Fibroblast of lung (primary cell): ENCODE results near the gene SLC2A4RG. TPM values are rescaled to one million over a fixed set of nuclear protein-coding genes. Genes with fewer than 3 reads are reported as not detected.
"Not testable (repeated sequence)": the region's sequence is repeated elsewhere in the genome, so short reads cannot be mapped to it uniquely, and the experiment has no call there.

Experiments
- DNase-seq, 2 donors: peaks; one replicate each; pipeline versions ENCODE4 v3.0.0 to v3.0.0-alpha.2; 2010; ENCODE audit warnings: low read depth in 2 of 2
- H2AFZ ChIP-seq: 2 replicates; pipeline ENCODE4 v1.5.1; 2012; ENCODE audit warnings: low read length, control low read depth, inconsistent platforms
- H3K27ac ChIP-seq: 2 replicates; pipeline ENCODE4 v1.5.1; 2011; ENCODE audit warnings: low read length, control low read depth; ENCODE audit not compliant: insufficient read depth
- H3K27me3 ChIP-seq: 2 replicates; pipeline ENCODE4 v1.5.1; 2011; ENCODE audit warnings: mild to moderate bottlenecking, low read length; ENCODE audit not compliant: control insufficient read depth, insufficient read depth
- H3K36me3 ChIP-seq: 2 replicates; pipeline ENCODE4 v1.5.1; 2011; ENCODE audit warnings: low read length; ENCODE audit not compliant: control insufficient read depth, insufficient read depth
- H3K4me1 ChIP-seq: 2 replicates; pipeline ENCODE4 v1.5.1; 2011; ENCODE audit warnings: low read length; ENCODE audit not compliant: control insufficient read depth, insufficient read depth; ENCODE audit errors: extremely low read depth
- H3K4me2 ChIP-seq: 2 replicates; pipeline ENCODE4 v1.5.1; 2011; ENCODE audit warnings: low read length, control low read depth; ENCODE audit not compliant: insufficient read depth; ENCODE audit errors: extremely low read depth
- H3K4me3 ChIP-seq, 4 experiments: fragments of 200-600 bp in 1 of 4; sonication (generic) in 1 of 4; replicated peaks in 1 of 4; 2 replicates each; pipeline ENCODE4 v1.5.1; 2011 to 2016; ENCODE audit warnings: low read length in 4 of 4, low read depth in 3 of 4, mild to moderate bottlenecking in 3 of 4, control low read depth in 2 of 4, inconsistent platforms in 1 of 4, mixed read lengths in 1 of 4; ENCODE audit not compliant: insufficient read depth in 1 of 4; ENCODE audit errors: control extremely low read depth in 1 of 4
- H3K79me2 ChIP-seq: 2 replicates; pipeline ENCODE4 v1.5.1; 2012; ENCODE audit warnings: mild to moderate bottlenecking, low read length, inconsistent platforms; ENCODE audit not compliant: control insufficient read depth, insufficient read depth
- H3K9ac ChIP-seq: 2 replicates; pipeline ENCODE4 v1.5.1; 2011; ENCODE audit warnings: mild to moderate bottlenecking, low read length, control low read depth; ENCODE audit not compliant: insufficient read depth
- H3K9me3 ChIP-seq: 2 replicates; pipeline ENCODE4 v1.5.1; 2012; ENCODE audit warnings: low read depth, low read length; ENCODE audit not compliant: control insufficient read depth, insufficient read depth
- H4K20me1 ChIP-seq: 2 replicates; pipeline ENCODE4 v1.5.1; 2011; ENCODE audit warnings: low read length; ENCODE audit not compliant: control insufficient read depth, insufficient read depth; ENCODE audit errors: extremely low read depth
- EZH2 ChIP-seq: IDR thresholded peaks from 2 replicates; pipeline ENCODE4 v1.5.1; 2012; ENCODE audit warnings: low read length, control low read depth, mild to moderate bottlenecking; ENCODE audit errors: missing control alignments
- polyA plus RNA-seq, 2 donors: library from polyadenylated mRNA; depleted of rRNA in 1 of 2; stranded (reverse) in 1 of 2; unstranded in 1 of 2; fragments of >200 nt; gene quantifications; 2 replicates each; pipeline ENCODE4 v1.2.1, GENCODE V29; 2011 to 2012; ENCODE audit warnings: missing spikeins in 1 of 2
- total RNA-seq: library from RNA; depleted of rRNA; stranded (reverse); fragments of >200 nt; gene quantifications from 2 replicates; pipeline ENCODE4 v1.2.1, GENCODE V29; 2014
- TF ChIP-seq, protein P1 (sequence below), 2 donors: IDR thresholded peaks in 1 of 2; conservative IDR thresholded peaks in 1 of 2; 1 replicate in 1 of 2; 2 replicates in 1 of 2; pipeline ENCODE4 v1.5.1; 2011 to 2012; ENCODE audit warnings: low read length in 2 of 2, control low read depth in 1 of 2, inconsistent platforms in 1 of 2, low read depth in 1 of 2, mild to moderate bottlenecking in 1 of 2

Gene SLC2A4RG
- total and polyA plus RNA-seq, 2 donors (not counting 1 experiment from before 2014, with no cell fraction given): 17.5 to 30.6 TPM

GRCh38 chr20:63718996-63719395 lies 20.6 kb upstream of the SLC2A4RG start:
- Histone ChIP-seq H2AFZ (no peak overlapping the region), H3K9ac (no peak overlapping the region), H3K27ac (no peak overlapping the region), H3K4me1 (no peaks in the 10 kb centered on the region), H3K4me3 (no peak overlapping the region), H3K36me3 (peaks cover 10% of the 10 kb centered on the region), H3K27me3 (no peaks in the 10 kb centered on the region), H3K4me2 (no peak overlapping the region), H4K20me1 (no peaks in the 10 kb centered on the region), H3K79me2 (peaks cover 26% of the 10 kb centered on the region), H3K9me3 (no peaks in the 10 kb centered on the region)
- TF ChIP-seq, protein P1, sequence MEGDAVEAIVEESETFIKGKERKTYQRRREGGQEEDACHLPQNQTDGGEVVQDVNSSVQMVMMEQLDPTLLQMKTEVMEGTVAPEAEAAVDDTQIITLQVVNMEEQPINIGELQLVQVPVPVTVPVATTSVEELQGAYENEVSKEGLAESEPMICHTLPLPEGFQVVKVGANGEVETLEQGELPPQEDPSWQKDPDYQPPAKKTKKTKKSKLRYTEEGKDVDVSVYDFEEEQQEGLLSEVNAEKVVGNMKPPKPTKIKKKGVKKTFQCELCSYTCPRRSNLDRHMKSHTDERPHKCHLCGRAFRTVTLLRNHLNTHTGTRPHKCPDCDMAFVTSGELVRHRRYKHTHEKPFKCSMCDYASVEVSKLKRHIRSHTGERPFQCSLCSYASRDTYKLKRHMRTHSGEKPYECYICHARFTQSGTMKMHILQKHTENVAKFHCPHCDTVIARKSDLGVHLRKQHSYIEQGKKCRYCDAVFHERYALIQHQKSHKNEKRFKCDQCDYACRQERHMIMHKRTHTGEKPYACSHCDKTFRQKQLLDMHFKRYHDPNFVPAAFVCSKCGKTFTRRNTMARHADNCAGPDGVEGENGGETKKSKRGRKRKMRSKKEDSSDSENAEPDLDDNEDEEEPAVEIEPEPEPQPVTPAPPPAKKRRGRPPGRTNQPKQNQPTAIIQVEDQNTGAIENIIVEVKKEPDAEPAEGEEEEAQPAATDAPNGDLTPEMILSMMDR (conservative IDR thresholded peaks at IDR 0.05 in 1 of 2, IDR thresholded peaks at IDR 0.05 in 1 of 2; ENCODE audit: low read depth in 1 of 2, low read length in 2 of 2): no peak
- no peak for TF ChIP-seq EZH2
- DNase-seq: no peak

DNA sequence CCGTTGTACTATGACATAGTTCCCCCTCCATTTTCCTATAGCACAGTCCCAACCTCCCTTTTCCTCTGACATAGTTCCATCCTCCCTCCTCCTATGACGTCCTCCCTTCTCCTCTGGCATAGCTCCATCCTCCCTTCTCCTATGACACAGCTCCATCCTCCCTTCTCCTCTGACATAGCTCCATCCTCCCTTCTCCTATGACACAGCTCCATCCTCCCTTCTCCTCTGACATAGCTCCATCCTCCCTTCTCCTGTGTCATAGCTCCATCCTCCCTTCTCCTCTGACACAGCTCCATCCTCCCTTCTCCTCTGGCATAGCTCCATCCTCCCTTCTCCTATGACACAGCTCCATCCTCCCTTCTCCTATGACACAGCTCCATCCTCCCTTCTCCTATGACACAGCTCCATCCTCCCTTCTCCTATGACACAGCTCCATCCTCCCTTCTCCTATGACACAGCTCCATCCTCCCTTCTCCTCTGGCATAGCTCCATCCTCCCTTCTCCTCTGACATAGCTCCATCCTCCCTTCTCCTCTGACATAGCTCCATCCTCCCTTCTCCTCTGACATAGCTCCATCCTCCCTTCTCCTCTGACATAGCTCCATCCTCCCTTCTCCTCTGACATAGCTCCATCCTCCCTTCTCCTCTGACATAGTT lies 16.5 kb upstream of the SLC2A4RG start:
- H3K9me3 ChIP-seq, H4K20me1 ChIP-seq, H3K4me3 ChIP-seq, H3K4me2 ChIP-seq, H3K27ac ChIP-seq, H3K36me3 ChIP-seq, H3K27me3 ChIP-seq, H3K4me1 ChIP-seq, H2AFZ ChIP-seq, H3K9ac ChIP-seq: not testable (repeated sequence)
- H3K79me2 ChIP-seq: peaks cover 17% of the 10 kb centered on the region
- DNase-seq: peak in 1 of 2 donors; percentile 16

- H4K20me1 ChIP-seq, H3K4me1 ChIP-seq: not testable (repeated sequence)
- H3K79me2 ChIP-seq: peaks cover 26% of the 10 kb centered on the region
These were observed 9.3 kb upstream of the SLC2A4RG start for GRCh38 chr20:63730189-63730733.

DNA sequence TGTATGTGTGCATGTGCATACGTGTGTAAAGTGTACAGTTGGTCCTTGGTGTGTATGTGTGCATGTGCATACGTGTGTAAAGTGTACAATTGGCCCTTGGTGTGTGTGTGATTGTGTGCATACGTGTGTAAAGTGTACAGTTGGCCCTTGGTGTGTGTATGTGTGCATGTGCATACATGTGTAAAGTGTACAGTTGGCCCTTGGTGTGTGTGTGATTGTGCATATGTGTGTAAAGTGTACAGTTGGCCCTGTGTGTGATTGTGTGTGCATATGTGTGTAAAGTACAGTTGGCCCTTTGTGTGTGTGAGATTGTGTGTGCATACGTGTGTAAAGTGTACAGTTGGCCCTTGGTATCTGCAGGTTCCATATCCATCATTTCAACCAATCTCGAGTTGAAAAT lies 8.2 kb upstream of the SLC2A4RG start:
- Histone ChIP-seq H3K4me1 (no peaks in the 10 kb centered on the region), H3K9me3 (no peaks in the 10 kb centered on the region), H3K79me2 (peaks cover 26% of the 10 kb centered on the region), H3K27ac (no peak overlapping the region), H3K4me2 (no peak overlapping the region), H3K27me3 (no peaks in the 10 kb centered on the region), H3K36me3 (peaks cover 20% of the 10 kb centered on the region), H2AFZ (no peak overlapping the region), H3K9ac (no peak overlapping the region), H3K4me3 (no peak overlapping the region), H4K20me1 (no peaks in the 10 kb centered on the region)
- TF ChIP-seq EZH2: no peak
- TF ChIP-seq, protein P1 (conservative IDR thresholded peaks at IDR 0.05 in 1 of 2, IDR thresholded peaks at IDR 0.05 in 1 of 2; ENCODE audit: low read depth in 1 of 2, low read length in 2 of 2): no peak
- no peak for DNase-seq

More at GRCh38 chr20:63730189-63730733, 9.3 kb upstream of the SLC2A4RG start:
- H3K27ac ChIP-seq, H3K4me2 ChIP-seq, H3K27me3 ChIP-seq, H3K9ac ChIP-seq, H3K9me3 ChIP-seq, DNase-seq, H3K4me3 ChIP-seq, H2AFZ ChIP-seq: not testable (repeated sequence)
- H3K36me3 ChIP-seq: peaks cover 18% of the 10 kb centered on the region
